Mesothelial cell of epicardium (in vitro differentiated cells): ENCODE data around the gene CRYBB1. TPM values are rescaled to one million over a fixed set of nuclear protein-coding genes. Genes with fewer than 3 reads are reported as not detected.

Experiments used
- DNase-seq, 2 experiments: peaks; one replicate each; pipeline ENCODE4 v3.0.0; 2021; ENCODE audit warnings: low spot score in 2 of 2; ENCODE audit not compliant: unreplicated experiment in 2 of 2
- H3K27ac Mint-ChIP-seq: 2 replicates; pipeline ENCODE4 v1.8.0; 2021; ENCODE audit warnings: mixed read lengths
- H3K27me3 Mint-ChIP-seq: 2 replicates; pipeline ENCODE4 v1.8.0; 2021; ENCODE audit warnings: low read depth, mixed read lengths
- H3K36me3 Mint-ChIP-seq: 2 replicates; pipeline ENCODE4 v1.8.0; 2021; ENCODE audit warnings: mixed read lengths
- H3K4me1 Mint-ChIP-seq: 2 replicates; pipeline ENCODE4 v1.8.0; 2021; ENCODE audit warnings: mixed read lengths
- H3K4me3 Mint-ChIP-seq: 2 replicates; pipeline ENCODE4 v1.8.0; 2021; ENCODE audit warnings: mild to moderate bottlenecking, moderate library complexity, mixed read lengths
- H3K9me3 Mint-ChIP-seq: 2 replicates; pipeline ENCODE4 v1.8.0; 2021; ENCODE audit warnings: mixed read lengths
- total RNA-seq: library from RNA; stranded (reverse); gene quantifications from 3 replicates; pipeline ENCODE4 v1.2.1, GENCODE V29; 2021
- TF ChIP-seq, protein P1 (sequence below): fragments of 200-600 bp; sonication (generic); IDR thresholded peaks from one replicate; pipeline ENCODE4 v1.5.0; 2021; ENCODE audit warnings: antibody characterized with exemption; ENCODE audit not compliant: unreplicated experiment

CRYBB1 gene
- total RNA-seq, 1 donor from 2014 or later: not detected

DNA sequence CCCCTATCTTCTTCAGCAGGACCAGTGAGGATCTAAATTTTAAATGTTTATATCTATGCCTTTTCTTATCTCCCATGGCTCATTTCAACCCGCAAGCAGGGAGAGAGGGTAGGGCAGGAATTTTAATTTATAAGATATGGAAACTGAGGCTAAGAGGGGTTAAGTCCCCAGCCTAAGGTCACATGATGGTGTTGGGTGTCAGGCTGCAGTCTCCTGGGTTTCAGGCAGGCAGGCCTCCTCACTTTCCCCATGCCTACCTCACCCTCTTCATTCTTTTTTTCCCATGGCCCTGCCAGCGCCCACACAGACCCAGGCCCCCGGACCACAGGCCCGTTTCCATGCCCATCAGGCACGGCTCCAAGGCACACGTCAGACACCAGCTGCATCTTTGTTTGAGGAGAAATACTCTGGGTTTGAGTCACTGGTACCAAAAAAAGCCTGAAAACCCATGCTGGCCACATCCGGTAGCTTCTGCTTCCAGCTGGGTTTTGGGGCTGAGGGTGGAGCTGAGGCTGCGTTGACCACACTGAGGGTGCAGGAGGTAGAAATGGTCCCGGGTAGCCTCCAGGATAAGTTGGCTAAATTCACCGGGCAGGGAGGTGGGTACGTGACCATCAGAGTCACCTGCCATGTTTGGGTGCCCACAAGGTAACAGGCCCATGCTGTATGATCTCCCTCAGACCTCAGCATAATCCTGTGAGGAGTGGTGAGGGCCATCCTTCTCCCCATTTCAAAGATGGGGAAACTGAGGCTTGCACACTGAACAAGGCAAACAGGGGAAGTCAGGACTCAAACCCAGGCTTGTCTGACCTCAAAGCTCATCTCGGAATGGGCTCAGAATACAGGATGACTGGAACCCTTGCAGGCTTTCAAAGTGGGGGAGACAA is 7.5 kb downstream of the CRYBB1 start:
- Mint-ChIP-seq H3K36me3 (no peaks in the 10 kb centered on the region), H3K4me1 (peaks cover 7% of the 10 kb centered on the region), H3K27me3 (peaks cover 49% of the 10 kb centered on the region), H3K9me3 (no peaks in the 10 kb centered on the region), H3K27ac (no peak overlapping the region), H3K4me3 (no peak overlapping the region)
- no peak for DNase-seq
- TF ChIP-seq, protein P1, sequence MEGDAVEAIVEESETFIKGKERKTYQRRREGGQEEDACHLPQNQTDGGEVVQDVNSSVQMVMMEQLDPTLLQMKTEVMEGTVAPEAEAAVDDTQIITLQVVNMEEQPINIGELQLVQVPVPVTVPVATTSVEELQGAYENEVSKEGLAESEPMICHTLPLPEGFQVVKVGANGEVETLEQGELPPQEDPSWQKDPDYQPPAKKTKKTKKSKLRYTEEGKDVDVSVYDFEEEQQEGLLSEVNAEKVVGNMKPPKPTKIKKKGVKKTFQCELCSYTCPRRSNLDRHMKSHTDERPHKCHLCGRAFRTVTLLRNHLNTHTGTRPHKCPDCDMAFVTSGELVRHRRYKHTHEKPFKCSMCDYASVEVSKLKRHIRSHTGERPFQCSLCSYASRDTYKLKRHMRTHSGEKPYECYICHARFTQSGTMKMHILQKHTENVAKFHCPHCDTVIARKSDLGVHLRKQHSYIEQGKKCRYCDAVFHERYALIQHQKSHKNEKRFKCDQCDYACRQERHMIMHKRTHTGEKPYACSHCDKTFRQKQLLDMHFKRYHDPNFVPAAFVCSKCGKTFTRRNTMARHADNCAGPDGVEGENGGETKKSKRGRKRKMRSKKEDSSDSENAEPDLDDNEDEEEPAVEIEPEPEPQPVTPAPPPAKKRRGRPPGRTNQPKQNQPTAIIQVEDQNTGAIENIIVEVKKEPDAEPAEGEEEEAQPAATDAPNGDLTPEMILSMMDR: no peak

DNA sequence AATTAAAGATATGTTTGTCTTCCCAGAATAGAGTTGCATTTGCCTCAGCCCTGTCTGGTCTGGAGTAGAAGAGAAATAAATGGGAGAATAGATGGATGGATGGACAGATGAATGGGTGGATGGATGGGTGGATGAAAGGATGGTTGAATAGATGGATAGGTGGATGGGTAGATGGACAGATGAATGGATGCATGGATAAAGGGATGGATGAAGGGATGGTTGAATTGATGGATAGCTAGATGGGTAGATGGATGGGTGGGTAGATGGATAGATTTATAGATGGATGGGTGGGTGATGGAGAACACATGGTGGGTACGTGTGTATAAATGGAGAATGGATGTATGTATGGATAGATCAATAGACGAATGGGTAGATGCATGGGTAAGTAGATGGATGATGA is 8.5 kb downstream of the CRYBB1 start:
- Mint-ChIP-seq H3K27me3 (peaks cover 40% of the 10 kb centered on the region), H3K36me3 (no peaks in the 10 kb centered on the region), H3K9me3 (no peaks in the 10 kb centered on the region), H3K4me3 (no peak overlapping the region), H3K27ac (no peak overlapping the region), H3K4me1 (peaks cover 6% of the 10 kb centered on the region)
- TF ChIP-seq, protein P1: no peak
- DNase-seq: no peak

DNA sequence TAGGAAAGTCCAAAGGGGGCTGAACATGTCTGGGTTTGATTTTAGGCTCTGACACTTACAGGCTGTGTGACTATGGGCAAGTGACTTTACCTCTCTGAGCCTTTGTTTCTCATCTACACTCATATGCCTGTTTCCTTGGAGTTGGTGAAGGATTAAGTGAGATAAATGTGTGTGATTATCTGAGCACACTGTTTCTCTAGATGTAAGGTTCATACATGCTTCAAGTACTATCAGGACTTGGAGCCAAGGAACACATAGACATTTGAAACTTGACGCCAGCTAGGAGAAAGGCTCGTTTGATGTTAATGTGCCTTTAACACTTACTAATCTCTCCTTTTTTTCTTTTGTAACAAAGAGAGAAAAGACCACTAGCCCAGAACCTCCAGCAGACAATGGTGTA is 9.7 kb downstream of the CRYBB1 start:
- DNase-seq: no peak
- H3K4me3 Mint-ChIP-seq: no peak overlapping the region

DNA sequence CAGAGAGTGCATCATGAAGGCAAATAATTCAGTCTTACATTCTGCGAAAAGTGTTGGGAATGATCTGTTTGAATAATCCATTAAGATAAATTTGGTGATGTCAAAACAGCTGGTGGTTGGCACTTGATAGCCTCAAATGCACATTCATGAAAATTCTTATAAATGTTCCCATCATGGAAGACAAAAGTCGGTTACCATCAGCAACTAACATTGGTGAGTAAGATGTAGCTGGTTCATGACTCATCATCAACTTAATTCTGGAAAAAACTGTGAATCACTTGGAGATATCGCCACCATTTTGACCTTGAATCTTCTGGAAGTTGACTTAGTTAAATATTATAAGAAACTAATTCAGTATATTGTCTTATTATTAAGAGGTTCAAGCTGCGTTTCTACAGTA is 11.2 kb downstream of the CRYBB1 start:
- TF ChIP-seq, protein P1: no peak
- Mint-ChIP-seq H3K9me3 (no peaks in the 10 kb centered on the region), H3K4me1 (no peaks in the 10 kb centered on the region), H3K36me3 (no peaks in the 10 kb centered on the region), H3K27me3 (peaks cover 14% of the 10 kb centered on the region), H3K27ac (no peak overlapping the region), H3K4me3 (no peak overlapping the region)
- no peak for DNase-seq

More for the DNA sequence above, 9.7 kb downstream of the CRYBB1 start:
- Mint-ChIP-seq H3K4me1 (no peaks in the 10 kb centered on the region), H3K36me3 (no peaks in the 10 kb centered on the region), H3K9me3 (no peaks in the 10 kb centered on the region), H3K27me3 (peaks cover 29% of the 10 kb centered on the region), H3K27ac (no peak overlapping the region)
- TF ChIP-seq, protein P1: no peak

DNA sequence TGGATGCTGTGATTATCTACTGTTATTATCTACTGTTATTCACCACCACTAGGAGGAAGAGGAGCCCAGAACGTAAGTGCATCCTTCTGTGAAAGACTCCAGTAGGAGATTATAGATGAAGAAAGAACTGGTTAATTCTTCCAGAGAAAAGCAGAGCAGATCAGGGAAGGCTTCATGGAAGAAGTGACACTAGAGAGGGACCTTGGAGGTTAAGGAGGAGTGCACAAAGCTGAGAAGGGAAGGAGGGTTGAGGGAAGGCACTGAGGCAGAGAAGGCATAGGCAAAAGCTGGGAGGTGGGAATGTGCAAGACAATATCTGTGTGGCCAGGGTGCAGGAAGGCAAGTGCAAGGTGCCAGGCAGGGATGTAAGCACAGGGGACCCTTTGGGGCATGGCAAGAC is 13.5 kb downstream of the CRYBB1 start:
- no peak for DNase-seq
- no peak overlapping the region for H3K27ac Mint-ChIP-seq
- no peaks in the 10 kb centered on the region for H3K4me1 Mint-ChIP-seq
- no peaks in the 10 kb centered on the region for H3K9me3 Mint-ChIP-seq
- H3K4me3 Mint-ChIP-seq: no peak overlapping the region
- no peaks in the 10 kb centered on the region for H3K36me3 Mint-ChIP-seq
- H3K27me3 Mint-ChIP-seq: peaks cover 12% of the 10 kb centered on the region
- TF ChIP-seq, protein P1: no peak
